Measurements from ENCODE around the gene VSTM2B.

- TF ChIP-seq CTCF (IDR thresholded peaks at IDR 0.05), result no peak
- TF ChIP-seq EP300 (IDR thresholded peaks at IDR 0.05), result no peak
- no peak for TF ChIP-seq POLR2A (IDR thresholded peaks at IDR 0.05)
- no peak for TF ChIP-seq POLR2AphosphoS5 (IDR thresholded peaks at IDR 0.05)
These were observed 36.4 kb upstream of the VSTM2B start for GRCh38 chr19:29489172-29489951.
